Stimulated activated CD8-positive, alpha-beta memory T cell treated with anti-CD3 and anti-CD28 coated beads, Interleukin-4, amount 100 ng/mL, for 1 hour (primary cell): ENCODE data around the gene EDRF1.

Experiments
- DNase-seq, 2 donors: peaks; one replicate each; pipeline ENCODE4 v3.0.0-alpha.2; 2020; ENCODE audit warnings: low read depth in 2 of 2, low spot score in 1 of 2

EDRF1 gene

GRCh38 chr10:125761961-125762360 lies 42.5 kb downstream of the EDRF1 start:
- no peak for DNase-seq

GRCh38 chr10:125762692-125763648 lies 43.5 kb downstream of the EDRF1 start:
- no peak for DNase-seq

DNA sequence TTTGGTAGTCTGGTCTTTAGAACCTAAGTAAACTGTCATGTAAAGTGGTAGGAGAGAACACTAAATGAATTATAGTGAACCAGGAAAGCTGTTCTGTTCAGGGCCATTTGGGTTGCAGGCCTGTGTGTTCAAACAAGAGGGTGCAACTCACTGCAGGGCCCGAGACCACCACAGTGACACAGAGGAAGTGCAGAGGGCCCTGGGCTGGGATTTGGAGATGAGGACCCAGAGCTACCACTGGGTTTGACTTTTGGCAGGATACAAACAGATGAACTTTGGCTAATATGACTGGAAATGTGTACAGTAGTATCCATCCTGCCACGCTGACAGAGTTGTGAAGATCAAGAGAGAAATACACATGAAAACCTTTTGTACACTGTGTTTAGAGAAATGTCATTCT lies 46.3 kb downstream of the EDRF1 start:
- no peak for DNase-seq

DNA sequence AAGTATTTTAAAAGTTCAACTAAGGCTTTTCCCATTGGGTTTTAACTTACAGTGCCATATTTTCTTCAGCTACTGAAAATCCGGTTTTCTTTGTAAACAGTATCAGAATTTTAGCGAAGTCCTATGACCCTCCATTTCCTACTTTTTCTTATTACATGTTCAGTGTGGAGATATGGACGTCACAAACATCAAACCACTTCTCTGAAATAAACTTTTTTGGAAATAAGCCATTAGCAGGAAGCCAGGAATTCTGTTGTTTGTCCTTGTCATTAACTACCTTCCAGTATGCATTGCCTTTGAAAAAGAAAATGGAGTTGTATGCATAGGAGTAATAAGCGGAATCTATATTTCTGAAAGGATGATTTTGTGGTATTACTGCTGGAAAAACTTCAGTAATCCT lies 47.0 kb downstream of the EDRF1 start:
- no peak for DNase-seq

- DNase-seq = no peak
Observed at GRCh38 chr10:125768219-125768855, 48.8 kb downstream of the EDRF1 start.

- no peak for DNase-seq
Observed at GRCh38 chr10:125769175-125769574, 49.7 kb downstream of the EDRF1 start.

DNA sequence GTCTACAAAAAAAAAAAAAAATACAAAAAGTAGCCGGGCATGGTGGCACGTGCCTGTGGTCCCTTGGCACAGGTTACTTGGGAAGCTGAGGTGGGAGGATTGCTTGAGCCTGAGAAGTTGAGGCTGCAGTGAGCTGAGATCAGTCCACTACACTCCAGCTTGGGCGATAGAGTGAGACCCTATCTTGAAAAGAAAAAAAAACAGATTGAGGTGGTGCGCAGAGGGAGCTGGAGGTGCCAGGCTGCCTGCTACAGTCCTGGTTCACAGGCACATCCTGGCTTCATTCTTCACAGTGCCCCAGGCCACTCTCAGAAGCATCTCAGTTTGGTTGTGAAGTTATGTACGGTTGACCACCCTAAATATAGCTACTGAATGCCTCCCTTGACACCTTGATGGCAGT lies 51.3 kb downstream of the EDRF1 start:
- no peak for DNase-seq

- no peak for DNase-seq
Observed at GRCh38 chr10:125772112-125772863, 52.8 kb downstream of the EDRF1 start.

DNA sequence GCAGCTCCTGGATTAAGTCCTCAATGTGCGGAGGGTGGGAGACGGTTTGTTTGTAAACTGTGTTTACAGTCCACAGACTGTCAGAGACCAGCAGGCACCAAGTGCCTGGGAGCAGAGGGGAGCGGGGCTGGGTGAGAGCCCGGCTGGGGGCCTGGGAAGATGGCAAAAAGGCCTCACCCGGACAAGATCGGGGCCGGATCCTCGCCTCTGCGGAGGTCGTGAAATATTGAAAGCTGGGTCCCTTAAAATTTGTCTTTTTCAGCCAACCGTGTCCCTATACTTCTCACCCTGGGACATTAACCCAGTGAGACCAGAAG lies 53.3 kb downstream of the EDRF1 start:
- DNase-seq = no peak

- DNase-seq = no peak
Observed at GRCh38 chr10:125773687-125774543, 54.4 kb downstream of the EDRF1 start.

DNA sequence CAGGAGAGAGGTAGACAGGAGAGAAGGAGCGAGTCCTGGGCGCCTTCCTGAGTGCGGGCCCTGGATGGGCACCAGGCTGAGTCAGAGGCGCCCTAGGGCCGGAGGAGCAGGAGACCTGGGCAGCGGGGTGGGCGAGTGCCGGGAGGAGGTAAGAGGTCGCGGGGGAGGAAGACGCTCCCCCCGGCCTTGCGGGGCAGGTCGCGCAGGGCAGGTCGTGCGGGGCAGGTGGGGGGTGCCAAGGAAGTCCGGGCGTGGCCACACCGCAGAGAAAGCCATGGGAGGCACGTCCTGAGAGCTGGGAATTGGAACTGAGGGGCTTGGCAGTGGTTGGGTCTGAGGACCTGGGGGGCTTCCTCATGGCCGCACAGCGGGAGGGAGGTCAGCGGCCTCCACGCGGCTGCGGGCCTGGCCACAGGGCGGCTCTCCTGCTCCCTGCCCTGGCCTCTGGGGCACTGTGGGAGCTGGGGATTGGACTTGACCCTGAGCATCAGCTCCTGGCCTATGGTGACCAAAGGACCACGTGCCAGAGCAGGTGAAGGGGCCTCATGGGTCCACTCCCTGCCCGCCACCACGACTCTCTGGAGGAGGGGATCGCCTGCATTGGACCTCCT lies 55.2 kb downstream of the EDRF1 start:
- no peak for DNase-seq

DNA sequence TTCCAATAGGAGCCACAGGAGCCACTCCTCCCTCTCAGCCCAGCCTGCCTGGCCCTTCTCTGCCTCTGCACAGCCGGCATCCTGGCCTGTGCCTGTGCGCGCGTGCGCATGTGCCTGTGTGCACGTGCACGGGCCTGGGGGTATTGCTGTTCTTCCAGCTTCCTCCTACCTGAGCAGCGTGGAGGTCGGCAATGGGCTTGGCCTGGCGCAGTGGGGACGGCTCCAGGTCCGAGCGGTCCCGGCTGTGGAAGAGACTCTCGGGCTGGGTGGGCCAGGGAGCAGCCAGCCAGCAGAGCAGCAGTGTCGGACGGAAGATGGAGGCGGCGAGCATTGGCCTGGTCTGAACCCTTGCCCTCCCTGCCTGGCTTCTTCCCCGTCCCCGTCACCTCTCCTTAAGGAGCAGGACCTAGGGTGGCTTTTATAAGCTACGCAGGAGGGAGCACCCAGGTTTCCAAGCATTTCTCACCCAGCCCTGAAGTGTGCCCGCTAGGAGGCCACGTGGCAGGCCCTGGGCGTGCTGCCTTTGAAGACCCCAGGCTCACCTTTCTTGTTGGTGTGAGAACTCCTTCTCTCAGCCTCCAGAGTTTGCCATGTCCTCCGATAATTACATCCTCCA lies 56.1 kb downstream of the EDRF1 start, which contains the start of gene MMP21:
Gene MMP21 (minus strand): TSS at position 331 of the 616 bp plus-strand sequence. CDS start 0 bp downstream, at position 331.
- no peak for DNase-seq

GRCh38 chr10:125777806-125778205 lies 58.3 kb downstream of the EDRF1 start:
- DNase-seq = no peak

DNA sequence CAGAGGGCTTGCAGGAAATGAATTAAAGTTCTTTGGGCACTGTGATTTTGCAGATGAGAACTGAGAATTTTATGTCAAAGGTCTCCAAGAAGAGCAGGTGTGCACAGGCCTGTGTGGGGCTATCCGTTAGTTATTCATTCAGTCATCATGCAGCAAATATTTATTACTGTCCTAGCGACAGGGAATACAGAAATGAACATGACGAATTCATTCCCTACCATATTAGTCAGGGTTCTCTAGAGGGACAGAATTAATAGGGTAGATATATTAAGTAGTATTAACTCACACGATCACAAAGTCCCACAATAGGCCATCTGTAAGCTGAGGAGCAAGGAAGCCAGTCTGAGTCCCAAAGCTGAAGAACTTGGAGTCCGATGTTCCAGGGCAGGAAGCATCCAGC lies 59.0 kb downstream of the EDRF1 start:
- DNase-seq = no peak

DNA sequence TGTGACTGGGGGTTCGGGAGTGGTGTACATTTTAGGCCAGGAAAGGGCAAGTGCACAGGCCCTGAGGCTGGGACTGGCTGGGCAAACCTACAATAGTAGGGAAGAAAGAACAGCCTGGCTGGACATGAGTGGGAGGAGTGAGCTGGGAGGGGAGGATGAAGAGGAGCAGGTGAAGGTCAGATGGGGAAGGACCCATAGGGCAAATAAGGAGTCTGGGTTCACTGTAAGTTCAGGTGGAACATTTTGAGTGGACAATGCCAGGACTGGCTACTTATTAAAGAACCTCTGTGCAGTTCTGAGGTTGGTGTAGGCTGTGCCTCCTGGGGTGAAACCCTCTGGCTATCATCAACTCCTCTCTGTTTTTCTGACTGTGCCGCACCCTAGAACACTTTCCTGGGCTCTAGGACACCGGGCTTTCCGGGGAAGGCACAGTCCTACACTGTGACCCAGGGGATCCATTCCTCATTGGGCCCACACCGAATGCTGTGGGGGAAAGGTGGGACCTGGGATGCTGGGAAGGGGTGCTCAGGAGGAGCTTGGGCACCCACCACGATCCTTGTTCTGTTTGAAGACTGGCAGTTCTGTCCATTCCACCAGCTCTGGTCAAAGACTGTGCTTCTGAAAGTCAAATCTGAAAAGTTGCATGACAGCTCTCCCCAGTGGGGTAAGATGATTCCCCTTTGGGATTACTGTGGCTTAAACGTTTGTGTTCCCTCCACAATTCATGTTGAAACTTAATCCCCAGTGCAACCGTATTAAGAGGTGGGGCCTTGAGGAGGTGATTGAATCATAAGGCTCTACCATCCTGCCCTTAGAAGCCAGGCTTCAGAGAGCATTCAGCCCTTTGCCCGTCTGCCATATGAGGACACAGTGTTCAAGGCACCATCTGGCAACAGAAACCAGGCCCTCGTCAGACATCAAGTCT lies 60.2 kb downstream of the EDRF1 start:
- DNase-seq = no peak

- DNase-seq = no peak
Observed at GRCh38 chr10:125781374-125781773, 61.9 kb downstream of the EDRF1 start.

DNA sequence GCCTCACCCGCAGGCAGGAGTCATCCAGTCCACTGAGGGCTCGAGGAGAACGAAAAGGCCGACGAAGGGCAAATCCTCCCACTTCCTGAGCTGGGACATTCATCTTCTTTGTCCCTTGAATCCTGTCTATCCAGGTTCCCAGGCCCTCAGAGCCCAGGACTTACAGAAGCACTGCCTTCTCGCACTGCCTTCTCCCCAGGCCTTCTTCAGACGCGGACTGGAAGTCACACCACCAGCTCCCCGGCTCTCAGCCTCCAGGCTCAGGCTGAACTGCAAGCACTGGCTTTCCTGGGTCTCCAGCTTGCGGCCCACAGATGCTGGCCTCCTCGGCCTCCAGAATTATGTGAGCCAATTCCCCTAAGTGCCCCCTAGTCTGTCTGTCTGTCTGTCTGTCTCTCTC lies 62.5 kb downstream of the EDRF1 start:
- DNase-seq = no peak

DNA sequence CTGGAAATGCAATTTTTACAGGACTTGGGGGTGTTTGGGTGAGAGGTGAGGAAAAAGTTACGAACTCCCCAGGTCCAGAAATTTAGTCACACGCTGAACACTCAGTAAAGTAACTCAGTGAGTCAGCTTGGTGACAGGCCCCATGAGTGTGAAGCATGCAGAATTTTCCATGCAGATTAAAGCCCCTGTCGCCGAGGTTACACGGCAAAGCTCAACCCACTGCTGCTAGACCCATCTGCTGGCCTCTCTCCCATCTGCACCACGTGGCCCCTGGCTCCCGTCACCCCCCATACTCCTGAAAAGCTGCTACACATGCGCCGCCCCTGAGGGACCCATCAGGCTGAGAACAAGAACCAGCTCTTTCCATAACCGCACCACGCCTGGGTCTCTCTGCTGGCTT lies 63.1 kb downstream of the EDRF1 start:
- no peak for DNase-seq

DNA sequence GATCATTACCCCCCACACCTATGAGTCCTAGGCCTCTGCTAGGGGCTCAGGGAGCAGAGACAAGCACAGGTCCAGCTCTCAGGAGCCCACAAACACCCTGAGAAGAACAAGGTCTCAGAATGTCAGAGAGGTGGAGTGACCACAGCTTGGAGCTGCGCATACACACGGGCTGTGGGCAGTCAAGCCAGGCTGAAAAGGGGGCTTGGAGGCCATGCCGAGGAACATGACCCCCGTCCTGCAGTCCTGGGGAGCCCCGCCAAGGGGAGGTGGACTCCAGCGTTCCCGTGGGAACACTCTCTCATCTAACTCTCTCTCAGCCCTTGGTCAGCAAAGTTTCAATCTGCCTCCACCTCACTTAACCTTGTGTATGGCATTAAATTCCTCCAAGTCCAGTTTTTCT lies 63.9 kb downstream of the EDRF1 start:
- DNase-seq = no peak
